Measurements from ENCODE around the gene CBX3.
"Not testable (repeated sequence)": the region's sequence is repeated elsewhere in the genome, so short reads cannot be mapped to it uniquely, and the experiment has no call there.

CBX3 gene

DNA sequence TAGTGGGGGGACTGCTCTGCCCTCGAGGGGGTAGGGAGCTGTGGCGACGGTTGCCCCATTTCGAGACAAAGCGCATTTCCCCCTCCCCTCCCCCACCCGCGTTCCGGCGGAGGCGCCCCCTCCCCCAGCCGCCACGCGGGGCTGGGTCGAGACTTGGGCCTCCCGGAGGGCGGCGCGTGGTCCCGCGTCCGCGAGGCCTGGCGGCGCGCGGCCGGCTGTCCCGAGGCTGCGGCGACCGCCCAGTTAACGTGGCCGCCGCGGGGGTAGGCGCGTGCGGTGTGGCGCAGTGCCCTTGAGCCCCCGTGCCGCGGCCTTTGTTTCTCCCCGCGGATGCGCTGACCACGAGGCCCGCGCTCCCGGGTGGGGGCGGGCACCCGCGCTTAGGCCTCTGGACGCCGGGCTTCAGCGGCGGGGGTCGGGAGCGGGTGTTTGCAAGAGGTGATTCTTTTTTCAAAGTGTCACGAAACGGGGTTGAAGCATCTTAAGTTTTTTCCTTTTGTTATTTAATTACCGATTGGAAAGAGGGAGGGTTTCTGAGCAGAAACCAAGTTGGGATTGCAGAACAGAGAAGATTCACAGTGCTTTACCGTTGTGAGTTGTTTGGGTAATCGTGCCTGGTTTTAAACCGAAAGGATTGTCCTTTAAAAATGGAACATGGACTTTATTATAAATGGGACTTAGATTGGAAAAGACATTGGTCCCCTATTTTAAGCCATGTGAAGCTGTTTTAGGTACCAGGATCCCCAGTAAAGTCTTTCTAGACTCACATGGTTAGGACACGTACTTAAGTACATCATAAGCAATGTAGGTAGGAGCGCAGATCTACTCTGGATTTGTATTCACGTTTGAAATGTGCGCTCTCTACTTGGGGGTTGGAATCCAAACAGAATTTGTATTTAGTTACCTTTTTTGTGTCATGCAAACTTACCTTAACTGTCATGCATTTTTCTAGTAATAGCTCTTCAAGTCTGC, 760 bp downstream of the CBX3 start:
- DNase-seq (ENCODE audit: low read depth in 2 of 2), result no peak

DNA sequence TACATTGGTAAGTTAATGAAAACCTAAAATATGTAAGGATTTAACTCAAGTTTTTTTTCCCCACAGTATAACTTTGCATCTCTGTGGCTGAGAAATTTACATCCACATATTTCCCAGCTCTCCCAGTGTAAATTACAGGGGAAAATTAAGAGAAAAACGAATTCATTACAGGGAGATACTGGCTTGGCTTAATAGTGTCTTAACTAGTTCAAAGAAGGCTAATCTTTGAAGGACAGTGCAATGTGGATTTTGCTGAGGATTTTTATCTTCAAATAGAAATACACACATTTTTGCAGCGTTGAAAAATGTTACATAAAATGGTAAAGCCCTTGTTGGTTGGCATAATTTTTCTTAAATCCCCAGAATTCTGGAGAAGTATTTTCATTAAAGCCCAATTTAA, 1.5 kb downstream of the CBX3 start:
- DNase-seq (ENCODE audit: low read depth in 2 of 2), result no peak

DNA sequence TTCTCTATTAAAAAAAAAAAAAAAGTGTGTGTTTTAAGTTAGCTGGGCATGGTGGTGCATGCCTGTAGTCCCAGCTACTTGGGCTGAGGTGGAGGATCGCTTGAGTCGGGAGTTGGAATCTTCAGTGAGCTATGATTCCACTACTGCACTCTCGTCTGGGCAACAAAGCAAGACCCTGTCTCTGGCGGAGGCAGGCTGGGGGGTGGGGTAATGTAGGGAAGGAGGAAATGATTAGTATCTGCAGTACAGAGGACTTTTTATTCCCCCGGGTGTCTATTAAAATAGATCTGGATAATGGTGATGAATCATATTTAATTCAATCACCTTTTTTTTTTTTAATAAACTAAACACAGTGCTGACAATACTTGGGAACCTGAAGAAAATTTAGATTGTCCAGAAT, 6.5 kb downstream of the CBX3 start:
- DNase-seq (ENCODE audit: low read depth in 2 of 2), result no peak

DNA sequence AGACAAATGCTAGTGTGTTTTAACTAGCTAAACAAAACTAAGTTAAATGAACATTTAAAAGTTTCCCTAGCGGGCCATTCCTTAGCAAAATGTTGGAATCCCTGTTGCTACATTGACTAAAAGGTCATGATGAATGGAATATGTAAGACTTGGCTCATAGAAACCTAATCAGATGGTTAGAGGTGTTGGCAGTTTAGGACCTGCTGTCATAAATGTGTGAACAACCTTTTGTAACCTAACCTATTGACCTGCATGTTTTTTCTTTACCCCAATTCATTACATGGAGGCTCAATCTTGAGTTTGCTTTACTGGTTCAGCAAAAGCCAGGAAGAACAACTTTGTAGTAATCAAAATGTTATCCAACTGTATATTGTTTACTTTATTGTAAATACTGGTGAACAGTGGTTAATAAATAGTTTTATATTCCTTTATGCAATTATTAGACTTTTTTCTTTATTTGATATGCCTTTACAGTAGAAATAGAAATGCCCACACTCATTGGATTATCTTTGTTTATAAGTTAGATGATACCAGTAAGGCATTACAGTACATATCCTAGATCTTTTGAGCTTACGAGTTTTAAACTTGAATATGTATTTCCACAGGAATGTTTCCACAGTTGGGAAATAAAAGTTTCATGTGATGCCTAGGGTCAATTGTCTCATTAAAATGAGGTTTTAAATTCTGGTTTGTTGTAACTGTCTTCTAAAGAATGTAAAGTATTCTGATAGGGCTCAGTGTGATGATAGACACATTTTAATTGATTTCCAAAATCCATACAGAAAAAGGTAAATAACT, 11.6 kb downstream of the CBX3 start:
- DNase-seq (ENCODE audit: low read depth in 2 of 2), result no peak

DNA sequence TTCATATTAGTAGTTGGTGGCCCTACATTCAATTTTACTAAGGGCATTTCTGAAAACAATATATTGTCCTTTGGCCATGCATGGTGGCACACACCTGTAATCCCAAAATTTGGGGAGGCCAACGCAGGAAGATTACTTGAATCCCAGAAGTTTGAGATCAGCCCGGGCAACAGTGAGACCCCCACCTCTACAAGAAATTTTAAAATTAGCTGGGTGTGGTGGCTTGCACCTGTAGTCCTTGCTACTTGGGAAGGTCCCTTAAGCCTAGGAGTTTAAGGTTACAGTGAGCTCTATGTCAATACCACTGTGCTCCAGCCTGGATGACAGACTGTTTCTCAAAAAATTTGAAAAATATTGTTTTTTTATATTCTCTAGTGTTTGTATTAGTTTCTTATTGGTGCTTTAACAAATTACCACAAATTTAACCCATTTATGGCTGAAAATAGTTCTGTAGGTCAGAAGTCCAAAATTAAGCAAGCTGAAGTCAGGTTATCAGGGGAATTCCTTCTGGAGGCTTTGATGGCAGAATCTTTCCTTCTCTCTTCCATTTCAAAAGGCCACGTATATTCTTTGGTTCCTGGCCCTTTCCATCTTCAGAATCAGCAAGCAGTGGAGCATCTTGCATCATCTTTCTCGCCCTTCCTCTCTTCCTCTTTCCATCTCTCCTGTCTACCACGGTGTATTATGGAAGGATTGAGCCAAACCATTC, 12.4 kb downstream of the CBX3 start:
- DNase-seq (ENCODE audit: low read depth in 2 of 2), result no peak

DNA sequence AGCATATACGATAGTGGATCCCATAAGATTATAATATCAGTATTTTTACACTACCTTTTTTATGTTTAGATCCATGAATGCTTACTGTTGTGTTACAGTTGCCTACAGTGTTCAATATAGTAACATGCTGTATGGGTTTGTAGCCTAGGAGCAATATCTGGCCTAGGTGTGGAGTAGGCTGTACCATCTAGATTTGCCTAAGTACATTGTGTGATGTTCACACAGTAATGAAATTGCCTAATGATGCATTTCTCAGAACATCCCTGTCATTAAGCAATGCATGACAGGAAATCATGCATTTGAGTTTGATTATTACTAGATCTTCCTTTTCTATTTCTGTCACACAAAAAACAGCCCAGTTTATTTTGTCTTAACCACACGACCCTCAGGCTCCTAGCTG, 14.5 kb downstream of the CBX3 start:
- no peak for DNase-seq (ENCODE audit: low read depth in 2 of 2)

DNA sequence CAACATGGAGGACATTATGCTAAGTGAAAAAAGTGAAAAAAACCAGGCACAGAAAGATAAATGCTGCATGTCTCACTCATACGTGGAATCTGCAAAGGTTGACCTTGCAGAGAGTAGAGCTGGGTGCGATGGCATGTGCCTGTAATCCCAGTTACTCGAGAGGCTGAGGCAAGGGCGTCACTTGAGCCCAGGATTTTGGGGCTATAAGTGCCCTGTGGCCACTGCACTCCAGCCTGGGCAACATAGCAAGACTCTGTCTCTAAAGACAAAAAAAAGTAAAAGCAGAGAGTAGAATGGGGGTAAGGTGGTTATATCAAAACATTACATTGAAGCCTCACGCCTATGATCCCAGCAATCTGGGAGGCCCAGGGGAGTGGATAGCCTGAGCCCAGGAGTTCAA, 22.8 kb downstream of the CBX3 start:
- no peak for DNase-seq (ENCODE audit: low read depth in 2 of 2)

DNA sequence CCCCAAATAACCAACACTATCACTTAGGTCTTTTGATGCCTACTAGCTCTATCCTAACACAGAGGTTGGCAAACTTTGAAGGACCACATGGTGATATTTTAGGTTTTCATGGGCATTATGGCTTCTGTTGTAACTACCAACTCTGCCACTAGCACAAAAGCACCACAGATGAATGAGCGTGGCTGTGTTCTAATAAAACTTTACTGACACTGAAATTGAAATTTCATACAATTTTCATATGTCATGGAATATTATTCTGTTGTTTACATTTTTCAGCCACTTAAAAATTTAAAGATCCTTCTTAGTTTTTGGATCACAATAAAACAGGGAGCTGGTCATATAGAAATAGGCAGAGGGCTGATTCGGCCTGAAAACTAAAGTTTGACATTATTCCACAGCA, 26.4 kb downstream of the CBX3 start:
- DNase-seq (ENCODE audit: low read depth in 2 of 2), result no peak

DNA sequence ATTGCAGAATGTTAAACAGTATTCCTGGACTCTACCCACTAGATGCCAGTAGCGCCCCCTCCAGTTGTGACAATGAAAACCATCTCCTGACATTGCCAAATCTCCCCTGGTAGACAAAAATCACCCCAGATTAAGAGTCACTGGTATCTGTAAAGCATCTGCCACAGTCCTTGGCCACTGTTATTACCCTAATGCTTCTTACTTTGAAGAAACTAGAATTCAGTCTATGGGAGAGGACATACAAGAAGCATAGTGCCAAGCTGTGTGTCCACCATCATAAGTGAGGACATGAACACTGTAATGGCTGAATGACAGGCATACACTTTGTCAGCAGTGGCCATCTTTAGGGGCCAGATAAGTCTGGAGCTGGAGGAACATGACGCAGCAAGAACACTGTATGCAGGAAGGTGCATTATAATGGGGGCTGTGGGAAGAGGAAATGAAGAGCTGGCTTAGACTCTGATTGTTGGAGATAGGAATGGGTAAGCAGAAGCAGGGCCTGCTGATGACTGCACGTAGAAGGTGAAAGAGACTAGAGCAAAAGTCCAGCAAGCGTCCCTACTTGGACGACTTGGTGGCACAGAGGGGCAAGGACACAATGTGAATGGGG, 32.5 kb downstream of the CBX3 start:
- no peak for DNase-seq (ENCODE audit: low read depth in 2 of 2)

DNA sequence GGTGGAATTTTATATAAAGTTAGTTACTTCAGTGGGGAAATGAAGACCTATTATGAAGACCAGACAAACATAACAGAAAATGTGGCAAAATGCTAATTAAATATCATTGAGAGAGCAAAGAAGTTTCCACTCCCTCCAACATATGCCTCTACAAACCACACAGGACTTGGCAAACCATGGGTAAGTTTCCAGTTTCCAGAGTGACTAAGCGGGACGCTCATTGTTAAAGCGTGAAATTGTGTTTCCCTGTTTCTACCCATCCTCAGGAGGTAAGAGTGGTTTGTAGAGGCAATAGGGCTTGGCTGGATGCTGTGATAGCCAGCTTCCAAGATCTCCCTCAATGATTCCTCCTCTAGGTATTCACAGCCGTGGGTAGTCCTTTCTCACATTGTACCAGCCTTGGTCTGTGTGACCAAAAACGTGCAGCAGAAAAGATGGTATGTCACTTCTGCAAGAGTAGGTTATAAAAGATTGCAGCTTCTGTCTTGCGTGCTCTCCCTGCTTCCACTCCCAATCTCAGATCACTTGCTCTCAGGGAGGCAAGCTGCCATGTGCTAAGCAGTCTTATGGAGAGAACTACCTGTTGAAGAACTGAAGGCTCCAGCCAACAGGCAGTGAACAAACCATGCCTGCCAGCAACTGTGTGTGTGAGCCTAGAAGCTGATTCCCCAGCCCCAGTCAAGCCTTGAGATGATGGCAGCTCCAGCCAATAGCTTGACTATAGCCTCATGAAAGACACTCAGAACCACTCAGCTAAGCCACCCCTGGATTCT, 35.7 kb downstream of the CBX3 start:
- no peak for DNase-seq (ENCODE audit: low read depth in 2 of 2)

DNA sequence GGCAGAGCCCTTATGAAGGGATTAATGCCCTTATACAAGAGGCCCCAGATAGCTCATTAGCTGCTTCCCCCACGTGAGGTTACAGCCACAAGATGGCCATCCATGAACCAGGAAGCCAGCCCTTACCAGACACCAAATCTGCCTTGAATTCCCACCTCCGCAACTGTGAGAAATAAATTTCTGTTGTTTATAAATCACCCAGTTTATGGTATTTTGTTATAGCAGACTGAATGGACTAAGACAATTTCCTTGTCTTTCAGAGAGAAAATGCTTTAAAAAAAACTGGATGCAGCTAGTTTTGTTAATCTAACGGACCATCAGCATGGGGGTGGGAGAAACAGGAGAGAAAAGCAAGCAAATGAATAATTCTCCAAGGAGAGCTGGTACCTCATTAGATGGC, 36.5 kb downstream of the CBX3 start:
- DNase-seq (ENCODE audit: low read depth in 2 of 2), result no peak

DNA sequence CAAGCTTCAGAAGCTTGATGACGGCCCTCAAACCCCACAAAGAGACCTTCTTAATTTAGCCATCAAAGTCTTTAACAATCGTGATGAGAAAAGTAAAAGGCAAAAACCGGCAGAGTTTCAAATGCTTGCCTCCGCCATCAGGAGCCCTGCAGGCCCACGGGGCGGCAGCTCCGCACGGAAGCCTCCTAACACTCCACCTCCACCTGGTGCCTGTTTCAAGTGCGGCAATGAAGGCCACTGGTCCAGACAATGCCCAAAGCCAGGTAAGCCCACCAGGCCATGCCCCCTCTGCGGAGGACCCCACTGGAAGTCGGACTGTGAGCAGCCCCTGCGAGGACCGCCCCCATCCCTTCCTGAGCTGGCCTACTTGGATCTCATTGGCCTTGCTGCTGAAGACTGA, 43.6 kb downstream of the CBX3 start:
- DNase-seq (ENCODE audit: low read depth in 2 of 2), result no peak

DNA sequence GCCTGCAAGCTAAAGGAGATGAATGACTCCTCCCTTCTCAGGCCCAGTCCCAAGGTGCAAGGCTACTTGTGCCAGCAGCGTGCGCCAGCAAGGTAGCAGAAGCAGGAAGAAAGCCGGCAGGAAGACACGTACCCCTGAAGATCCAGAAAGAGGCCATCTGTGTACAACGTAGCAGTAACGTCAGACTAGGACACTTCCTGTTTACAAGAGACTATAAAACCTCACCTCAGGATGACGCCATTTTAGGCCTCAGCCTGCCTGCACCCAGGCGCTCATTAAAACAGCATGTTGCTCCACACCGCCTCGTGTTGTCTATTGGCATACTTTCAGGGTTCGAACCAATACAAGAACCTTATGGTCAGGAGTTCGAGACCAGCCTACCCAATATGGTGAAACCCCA, 48.7 kb downstream of the CBX3 start:
- no peak for DNase-seq (ENCODE audit: low read depth in 2 of 2)

DNA sequence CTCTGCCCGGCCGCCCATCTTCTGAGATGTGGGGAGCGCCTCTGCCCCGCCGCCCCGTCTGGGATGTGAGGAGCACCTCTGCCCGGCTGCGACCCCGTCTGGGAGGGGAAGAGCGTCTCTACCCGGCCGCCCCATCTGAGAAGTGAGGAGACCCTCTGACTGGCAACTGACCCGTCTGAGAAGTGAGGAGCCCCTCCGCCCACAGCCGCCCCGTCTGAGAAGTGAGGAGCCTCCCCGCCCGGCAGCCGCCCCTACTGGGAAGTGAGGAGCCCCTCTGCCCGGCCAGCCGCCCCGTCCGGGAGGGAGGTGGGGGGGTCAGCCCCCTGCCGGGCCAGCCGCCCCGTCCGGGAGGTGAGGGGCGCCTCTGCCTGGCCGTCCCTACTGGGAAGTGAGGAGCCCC, 60.3 kb downstream of the CBX3 start:
- not testable (repeated sequence) for DNase-seq (ENCODE audit: low read depth in 2 of 2)

All from fibroblast of skin of left biceps (primary cell).